CD14-positive monocyte (primary cell): ENCODE measurements around the gene SHISA3. TPM values are rescaled to one million over a fixed set of nuclear protein-coding genes. Genes with fewer than 3 reads are reported as not detected.
A peak's percentile ranks its signal among the peaks of the same experiment; 100 is the strongest.

Source experiments
- DNase-seq, 3 donors: peaks; one replicate each; pipeline ENCODE4 v3.0.0-alpha.2; 2011 to 2022
- H2AFZ ChIP-seq: 2 replicates; pipeline ENCODE4 v1.6.0; 2012; ENCODE audit warnings: mild to moderate bottlenecking, low read depth, low read length, inconsistent platforms; ENCODE audit not compliant: insufficient read depth, poor library complexity, severe bottlenecking
- H3K27ac ChIP-seq, 2 donors: 1 replicate in 1 of 2; 2 replicates in 1 of 2; pipeline ENCODE4 v1.5.1; 2012 to 2013; ENCODE audit warnings: low read length in 2 of 2, control low read depth in 1 of 2, inconsistent platforms in 1 of 2, low read depth in 1 of 2, mild to moderate bottlenecking in 1 of 2
- H3K27me3 ChIP-seq, 2 donors: one replicate each; pipeline versions ENCODE4 v1.6.0 to v1.6.1; 2011 to 2013; ENCODE audit warnings: low read length in 2 of 2; ENCODE audit not compliant: control insufficient read depth in 2 of 2, insufficient read depth in 2 of 2
- H3K36me3 ChIP-seq, 2 donors: replicated peaks in 1 of 2; 1 replicate in 1 of 2; 2 replicates in 1 of 2; pipeline versions ENCODE4 v1.5.1 to v1.6.1; 2012 to 2013; ENCODE audit warnings: low read length in 2 of 2, control low read depth in 1 of 2, inconsistent platforms in 1 of 2, mild to moderate bottlenecking in 1 of 2; ENCODE audit not compliant: insufficient read depth in 2 of 2, control insufficient read depth in 1 of 2
- H3K4me1 ChIP-seq, 2 donors: 1 replicate in 1 of 2; 2 replicates in 1 of 2; pipeline versions ENCODE4 v1.5.1 to v1.6.1; 2012 to 2013; ENCODE audit warnings: low read length in 2 of 2, control low read depth in 1 of 2, inconsistent platforms in 1 of 2, mild to moderate bottlenecking in 1 of 2, moderate library complexity in 1 of 2; ENCODE audit not compliant: insufficient read depth in 2 of 2, control insufficient read depth in 1 of 2
- H3K4me2 ChIP-seq: replicated peaks from 2 replicates; pipeline ENCODE3; 2012; ENCODE audit warnings: low read length, moderate library complexity, mild to moderate bottlenecking; ENCODE audit not compliant: poor library complexity, severe bottlenecking; ENCODE audit errors: extremely low read depth
- H3K4me3 ChIP-seq, 3 experiments: fragments of 200-600 bp in 1 of 3; sonication (generic) in 1 of 3; replicated peaks in 1 of 3; 1 replicate in 2 of 3; 2 replicates in 1 of 3; pipeline ENCODE4 v1.5.1; 2011 to 2013; ENCODE audit warnings: low read length in 3 of 3, mild to moderate bottlenecking in 3 of 3, control low read depth in 2 of 3, low read depth in 2 of 3, inconsistent platforms in 1 of 3, moderate library complexity in 1 of 3
- H3K79me2 ChIP-seq: 2 replicates; pipeline ENCODE4 v1.6.0; 2012; ENCODE audit warnings: mild to moderate bottlenecking, control low read depth, inconsistent platforms, low read length, moderate library complexity; ENCODE audit not compliant: insufficient read depth
- H3K9ac ChIP-seq: 2 replicates; pipeline ENCODE4 v1.6.0; 2017; ENCODE audit warnings: low read length, mild to moderate bottlenecking; ENCODE audit not compliant: insufficient read depth, poor library complexity, severe bottlenecking
- H3K9me3 ChIP-seq, 2 donors: replicated peaks in 1 of 2; 1 replicate in 1 of 2; 2 replicates in 1 of 2; pipeline versions ENCODE4 v1.5.1 to v1.6.1; 2012 to 2013; ENCODE audit warnings: low read length in 2 of 2, control low read depth in 1 of 2; ENCODE audit not compliant: control insufficient read depth in 1 of 2, insufficient read depth in 1 of 2
- H4K20me1 ChIP-seq: 2 replicates; pipeline ENCODE4 v1.6.0; 2012; ENCODE audit warnings: mild to moderate bottlenecking, low read length, control low read depth, moderate library complexity; ENCODE audit not compliant: insufficient read depth
- H3K27ac Mint-ChIP-seq, 7 donors: one replicate each; pipeline ENCODE4 v1.8.0; 2020; ENCODE audit warnings: mild to moderate bottlenecking in 7 of 7, mixed read lengths in 7 of 7, moderate library complexity in 6 of 7, inconsistent platforms in 2 of 7
- H3K27me3 Mint-ChIP-seq, 3 donors: one replicate each; pipeline ENCODE4 v1.8.0; 2021 to 2022; ENCODE audit warnings: low read depth in 3 of 3, mild to moderate bottlenecking in 3 of 3, mixed read lengths in 3 of 3, moderate library complexity in 3 of 3, inconsistent platforms in 1 of 3
- H3K36me3 Mint-ChIP-seq, 2 donors: one replicate each; pipeline ENCODE4 v1.8.0; 2020; ENCODE audit warnings: mixed read lengths in 2 of 2, inconsistent platforms in 1 of 2, mild to moderate bottlenecking in 1 of 2
- H3K4me1 Mint-ChIP-seq: one replicate; pipeline ENCODE4 v1.8.0; 2020; ENCODE audit warnings: mild to moderate bottlenecking, mixed read lengths
- H3K4me3 Mint-ChIP-seq, 2 donors: one replicate each; pipeline ENCODE4 v1.8.0; 2020; ENCODE audit warnings: mild to moderate bottlenecking in 2 of 2, mixed read lengths in 2 of 2, moderate library complexity in 1 of 2
- H3K9me3 Mint-ChIP-seq, 7 donors: one replicate each; pipeline ENCODE4 v1.8.0; 2020 to 2022; ENCODE audit warnings: mixed read lengths in 7 of 7, mild to moderate bottlenecking in 6 of 7, moderate library complexity in 6 of 7, inconsistent platforms in 2 of 7
- WGBS: methylation state at CpG from one replicate; pipeline ENCODE4 v1.1.5; 2013; ENCODE audit warnings: missing lambda C conversion rate; ENCODE audit not compliant: insufficient coverage; 5-methylcytosine and 5-hydroxymethylcytosine counted together
- intact Hi-C, 2 donors: fragments of 100-400 bp; cut with micrococcal nuclease; formaldehyde crosslinking; loops; one replicate each; pipeline versions ENCODE4 v1.15.0 to v1.15.1; 2023
- polyA plus RNA-seq, 3 donors: library from polyadenylated mRNA; depleted of rRNA in 1 of 3; unstranded in 2 of 3; stranded (reverse) in 1 of 3; fragments of 300-500 nt in 2 of 3; fragments of >200 nt in 1 of 3; fragmentation: Illumina TruSeq in 2 of 3; gene quantifications; 1 replicate in 2 of 3; 2 replicates in 1 of 3; pipeline ENCODE4 v1.2.3, GENCODE V29; 2012 to 2021
- TF ChIP-seq, protein P1 (sequence below): fragments of 200-600 bp; IDR thresholded peaks from one replicate; pipeline ENCODE4 v1.8.0; 2022; ENCODE audit warnings: antibody characterized with exemption, mild to moderate bottlenecking

Gene SHISA3
- polyA plus RNA-seq, 3 donors = not detected

DNA sequence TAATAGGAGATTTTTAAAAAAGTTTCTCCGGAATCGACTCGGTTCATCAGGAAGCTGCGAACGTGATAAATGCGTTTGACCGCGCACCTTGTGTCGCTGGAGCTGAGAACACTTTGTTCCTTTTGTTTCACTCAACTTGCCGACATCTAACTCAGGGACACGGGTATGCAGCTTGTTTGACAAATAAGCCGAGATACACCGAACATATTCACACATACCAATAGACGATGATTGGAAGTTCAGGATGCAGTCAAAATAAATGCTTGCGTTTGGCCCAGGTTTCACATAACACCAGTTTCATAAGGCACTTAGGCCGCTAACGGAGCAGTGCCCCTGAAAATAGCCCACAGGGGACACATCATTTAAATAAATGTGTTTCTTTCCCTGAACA is 932 bp upstream of the SHISA3 start:
- no peak overlapping the region for H3K27ac Mint-ChIP-seq
- H3K36me3 ChIP-seq = no peaks in the 10 kb centered on the region
- H3K79me2 ChIP-seq = no peaks in the 10 kb centered on the region
- TF ChIP-seq, protein P1, sequence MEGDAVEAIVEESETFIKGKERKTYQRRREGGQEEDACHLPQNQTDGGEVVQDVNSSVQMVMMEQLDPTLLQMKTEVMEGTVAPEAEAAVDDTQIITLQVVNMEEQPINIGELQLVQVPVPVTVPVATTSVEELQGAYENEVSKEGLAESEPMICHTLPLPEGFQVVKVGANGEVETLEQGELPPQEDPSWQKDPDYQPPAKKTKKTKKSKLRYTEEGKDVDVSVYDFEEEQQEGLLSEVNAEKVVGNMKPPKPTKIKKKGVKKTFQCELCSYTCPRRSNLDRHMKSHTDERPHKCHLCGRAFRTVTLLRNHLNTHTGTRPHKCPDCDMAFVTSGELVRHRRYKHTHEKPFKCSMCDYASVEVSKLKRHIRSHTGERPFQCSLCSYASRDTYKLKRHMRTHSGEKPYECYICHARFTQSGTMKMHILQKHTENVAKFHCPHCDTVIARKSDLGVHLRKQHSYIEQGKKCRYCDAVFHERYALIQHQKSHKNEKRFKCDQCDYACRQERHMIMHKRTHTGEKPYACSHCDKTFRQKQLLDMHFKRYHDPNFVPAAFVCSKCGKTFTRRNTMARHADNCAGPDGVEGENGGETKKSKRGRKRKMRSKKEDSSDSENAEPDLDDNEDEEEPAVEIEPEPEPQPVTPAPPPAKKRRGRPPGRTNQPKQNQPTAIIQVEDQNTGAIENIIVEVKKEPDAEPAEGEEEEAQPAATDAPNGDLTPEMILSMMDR = no peak
- 24% methylated on average over 8 of the region's 17 CpGs for WGBS
- peak overlapping the region in 2 of 3 experiments; percentile 4 to 68 for H3K4me3 ChIP-seq
- peaks cover 74 to 82% (median 77%) of the 10 kb centered on the region in 3 donors for H3K27me3 Mint-ChIP-seq
- peak overlapping the region; percentile 78 for H3K4me2 ChIP-seq
- peaks cover 26% of the 10 kb centered on the region for H3K4me1 Mint-ChIP-seq
- intact Hi-C loops = no loop called here
- no peak for DNase-seq
- H3K4me3 Mint-ChIP-seq = peak overlapping the region; percentile 76 to 94
- peaks cover 2 to 3% of the 10 kb centered on the region in 2 donors for H3K36me3 Mint-ChIP-seq
- H2AFZ ChIP-seq = peak overlapping the region; percentile 67
- H3K27ac ChIP-seq = no peak overlapping the region
- peaks cover 47 to 71% of the 10 kb centered on the region in 2 donors for H3K27me3 ChIP-seq
- peaks cover 24 to 28% of the 10 kb centered on the region in 2 donors for H3K4me1 ChIP-seq
- peaks cover 0 to 17% (median 7%) of the 10 kb centered on the region in 7 donors for H3K9me3 Mint-ChIP-seq
- no peak overlapping the region for H3K9ac ChIP-seq
- no peaks in the 10 kb centered on the region for H4K20me1 ChIP-seq
- H3K9me3 ChIP-seq = peaks cover 0 to 18% of the 10 kb centered on the region in 2 donors

DNA sequence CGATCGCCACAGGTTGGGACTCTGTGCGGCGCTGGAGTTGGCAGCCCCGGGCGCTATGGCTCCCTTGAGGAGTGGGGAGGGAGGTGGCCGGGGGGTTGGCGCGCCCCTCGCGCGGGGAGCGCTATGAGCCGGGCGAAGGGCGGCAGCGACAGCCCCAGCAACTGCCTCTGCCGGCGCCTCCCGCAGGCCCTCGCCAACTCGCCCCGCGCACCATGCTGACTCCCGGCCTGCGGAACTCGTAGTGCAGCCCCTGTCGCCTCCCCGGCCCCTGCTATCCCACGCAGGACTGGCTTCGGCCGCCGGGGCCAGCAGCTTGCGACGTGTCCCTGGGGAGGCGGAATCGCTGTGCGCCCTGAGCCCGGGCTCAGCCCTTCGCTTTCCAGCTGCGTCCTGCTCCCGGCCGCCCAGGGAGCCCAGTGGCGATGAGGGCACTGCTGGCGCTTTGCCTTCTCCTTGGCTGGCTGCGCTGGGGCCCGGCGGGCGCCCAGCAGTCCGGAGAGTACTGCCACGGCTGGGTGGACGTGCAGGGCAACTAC is 415 bp downstream of the SHISA3 start:
- H3K27me3 ChIP-seq = peaks cover 52 to 82% of the 10 kb centered on the region in 2 donors
- TF ChIP-seq, protein P1 = no peak
- DNase-seq = no peak
- under 1% methylated on average over 52 of the region's 52 CpGs for WGBS
- intact Hi-C loops = no loop called here
- H3K4me3 ChIP-seq = peak overlapping the region in 2 of 3 experiments; percentile 4 to 68
- peaks cover 0 to 18% of the 10 kb centered on the region in 2 donors for H3K9me3 ChIP-seq
- no peak overlapping the region for H3K27ac Mint-ChIP-seq
- H3K4me1 ChIP-seq = peaks cover 24 to 28% of the 10 kb centered on the region in 2 donors
- H3K79me2 ChIP-seq = no peaks in the 10 kb centered on the region
- peaks cover 2 to 3% of the 10 kb centered on the region in 2 donors for H3K36me3 Mint-ChIP-seq
- H3K9ac ChIP-seq = no peak overlapping the region
- no peaks in the 10 kb centered on the region for H3K36me3 ChIP-seq
- peak overlapping the region; percentile 76 to 94 for H3K4me3 Mint-ChIP-seq
- peaks cover 76 to 85% (median 78%) of the 10 kb centered on the region in 3 donors for H3K27me3 Mint-ChIP-seq
- H3K27ac ChIP-seq = no peak overlapping the region
- peaks cover 26% of the 10 kb centered on the region for H3K4me1 Mint-ChIP-seq
- peak overlapping the region; percentile 67 for H2AFZ ChIP-seq
- H3K4me2 ChIP-seq = peak overlapping the region; percentile 78
- H3K9me3 Mint-ChIP-seq = peaks cover 0 to 17% (median 7%) of the 10 kb centered on the region in 7 donors
- H4K20me1 ChIP-seq = no peaks in the 10 kb centered on the region
